ENCODE measurements around the gene KCNJ11.

The KCNJ11 gene

DNA sequence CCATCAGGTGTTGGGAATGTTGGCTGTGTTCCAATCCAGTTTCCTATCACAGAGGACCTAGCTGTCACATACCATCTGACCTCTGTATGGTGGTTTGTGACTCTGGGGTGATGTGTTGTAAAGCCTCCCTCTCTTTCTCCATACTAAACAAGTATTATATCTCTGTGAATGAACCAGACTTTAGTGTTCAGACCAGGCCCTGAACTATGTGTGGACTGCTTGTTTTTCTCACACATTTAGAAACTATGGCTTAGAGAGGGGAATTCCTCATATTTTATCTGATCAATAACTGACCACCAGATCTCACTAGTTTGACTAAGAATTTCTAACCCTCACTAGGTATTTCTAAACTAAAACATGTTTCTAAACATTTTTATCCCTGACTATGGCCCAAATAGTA lies 19.4 kb downstream of the KCNJ11 start:
- no peak overlapping the region for H3K9ac ChIP-seq (ENCODE audit: low read length)
- H3K4me3 ChIP-seq (ENCODE audit: low read length): no peak overlapping the region
- H3K9me3 ChIP-seq (ENCODE audit: control insufficient read depth, low read length): peaks cover 18% of the 10 kb centered on the region
- no peaks in the 10 kb centered on the region for H3K27me3 ChIP-seq (ENCODE audit: control insufficient read depth, insufficient read depth, low read length)
- no peaks in the 10 kb centered on the region for H3K36me3 ChIP-seq (ENCODE audit: control insufficient read depth, insufficient read depth, low read length)
- H3K4me1 ChIP-seq (ENCODE audit: control insufficient read depth, insufficient read depth, low read length): no peaks in the 10 kb centered on the region

DNA sequence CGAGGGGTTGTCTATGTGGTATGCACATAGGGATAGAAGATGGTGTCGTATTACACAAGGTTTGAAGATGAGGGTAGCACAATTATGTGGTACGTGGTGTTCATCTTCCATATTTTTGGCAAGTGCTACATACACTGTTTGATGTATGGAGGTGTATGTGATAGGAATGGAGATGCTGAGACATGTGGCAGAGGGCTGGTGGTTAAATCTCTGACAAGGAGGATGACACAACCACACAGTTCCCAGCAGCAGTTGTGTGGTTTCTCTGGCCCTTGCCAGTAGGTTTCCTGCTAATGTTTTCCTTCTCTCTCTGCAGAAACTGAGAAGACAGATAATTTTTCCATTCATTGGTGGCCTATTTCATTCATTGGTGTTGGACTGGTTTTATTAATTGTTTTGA lies 19.9 kb downstream of the KCNJ11 start:
- H3K4me1 ChIP-seq (ENCODE audit: control insufficient read depth, insufficient read depth, low read length): no peaks in the 10 kb centered on the region
- H3K9me3 ChIP-seq (ENCODE audit: control insufficient read depth, low read length): peaks cover 18% of the 10 kb centered on the region
- H3K36me3 ChIP-seq (ENCODE audit: control insufficient read depth, insufficient read depth, low read length): no peaks in the 10 kb centered on the region
- H3K4me3 ChIP-seq (ENCODE audit: low read length): no peak overlapping the region
- H3K9ac ChIP-seq (ENCODE audit: low read length): no peak overlapping the region
- no peaks in the 10 kb centered on the region for H3K27me3 ChIP-seq (ENCODE audit: control insufficient read depth, insufficient read depth, low read length)

DNA sequence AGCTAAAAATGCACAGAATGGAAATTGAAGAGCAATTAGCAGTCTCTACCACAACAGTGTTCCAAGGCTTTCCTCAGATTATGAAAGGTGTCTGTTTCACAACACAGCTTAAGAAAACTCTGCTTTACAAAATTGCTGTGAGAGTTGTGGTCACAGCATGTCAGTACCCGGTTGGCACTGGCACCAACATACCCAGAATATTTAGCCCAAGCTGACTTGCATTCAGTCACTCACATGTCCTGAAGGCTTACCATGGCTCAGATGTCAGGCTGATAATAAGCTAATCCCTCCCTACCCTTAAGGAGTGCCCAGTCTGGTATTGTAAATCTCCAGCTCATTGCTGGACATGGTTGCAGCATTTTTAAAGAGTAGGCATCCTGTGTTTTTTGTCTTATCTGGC lies 22.0 kb downstream of the KCNJ11 start:
- no peak overlapping the region for H3K9ac ChIP-seq (ENCODE audit: low read length)
- H3K27me3 ChIP-seq (ENCODE audit: control insufficient read depth, insufficient read depth, low read length): no peaks in the 10 kb centered on the region
- H3K9me3 ChIP-seq (ENCODE audit: control insufficient read depth, low read length): peaks cover 13% of the 10 kb centered on the region
- H3K4me3 ChIP-seq (ENCODE audit: low read length): no peak overlapping the region
- no peaks in the 10 kb centered on the region for H3K4me1 ChIP-seq (ENCODE audit: control insufficient read depth, insufficient read depth, low read length)
- H3K36me3 ChIP-seq (ENCODE audit: control insufficient read depth, insufficient read depth, low read length): no peaks in the 10 kb centered on the region

DNA sequence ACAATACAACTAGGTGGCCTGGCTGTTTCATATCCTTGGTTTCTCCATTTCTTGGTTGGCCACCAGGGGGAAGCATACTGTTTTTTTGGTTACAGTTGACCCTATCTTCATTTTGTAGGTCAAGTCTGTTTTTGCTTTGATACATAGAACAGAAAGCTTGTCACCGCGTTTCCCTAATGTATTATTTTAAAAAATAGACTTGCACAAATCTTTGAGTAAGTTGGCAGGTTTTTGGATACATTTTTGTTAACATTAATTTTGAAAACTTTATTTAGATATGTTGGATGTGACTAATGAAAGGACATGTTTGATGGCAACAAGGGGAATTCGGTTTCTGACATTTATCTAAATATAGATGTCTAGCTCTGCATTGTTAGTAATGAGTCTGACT lies 33.9 kb downstream of the KCNJ11 start:
- Histone ChIP-seq H3K9me3 (ENCODE audit: control insufficient read depth, low read length) (no peaks in the 10 kb centered on the region), H3K4me1 (ENCODE audit: control insufficient read depth, insufficient read depth, low read length) (peaks cover 12% of the 10 kb centered on the region), H3K4me3 (ENCODE audit: low read length) (no peak overlapping the region), H3K27me3 (ENCODE audit: control insufficient read depth, insufficient read depth, low read length) (no peaks in the 10 kb centered on the region), H3K9ac (ENCODE audit: low read length) (no peak overlapping the region), H3K36me3 (ENCODE audit: control insufficient read depth, insufficient read depth, low read length) (no peaks in the 10 kb centered on the region)

DNA sequence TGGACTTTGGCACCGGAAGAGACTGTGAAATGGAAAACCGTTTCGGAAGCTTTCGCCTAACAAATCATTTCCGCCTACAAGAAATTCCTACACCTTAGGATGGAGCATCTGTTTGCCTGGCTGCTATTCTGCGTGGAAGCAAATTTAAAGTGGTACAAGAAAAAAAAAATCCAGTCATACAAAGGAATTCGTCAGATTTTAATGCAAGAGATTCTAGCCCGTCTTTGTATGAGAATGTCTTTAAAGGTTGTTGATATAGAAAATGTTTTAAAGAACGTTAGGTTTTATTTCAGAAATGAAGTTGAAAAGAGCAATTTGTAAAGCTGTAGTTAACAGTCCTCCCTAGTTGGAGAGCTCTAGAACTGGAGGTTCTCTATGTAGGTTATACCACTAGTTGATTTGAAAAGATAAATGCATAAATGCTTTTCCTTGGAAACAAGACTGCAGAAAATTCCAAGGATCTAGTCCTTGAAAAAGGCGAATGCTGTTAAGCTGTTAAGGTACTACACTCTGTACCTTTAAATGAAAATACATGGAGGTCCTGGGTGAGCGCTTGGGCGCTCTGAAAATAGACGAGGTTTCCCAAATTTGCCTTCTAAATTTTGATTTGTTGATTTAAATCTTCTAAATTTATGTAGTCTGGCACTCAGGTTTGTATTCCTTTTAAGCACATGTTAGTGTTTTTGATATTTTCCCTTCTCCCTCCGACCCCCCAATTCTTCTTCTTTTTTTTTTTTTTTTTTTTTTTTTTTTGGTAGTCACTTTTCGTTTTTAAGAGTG lies 34.4 kb downstream of the KCNJ11 start:
- peak overlapping the region; percentile 39 for H3K4me3 ChIP-seq (ENCODE audit: low read length)
- H3K36me3 ChIP-seq (ENCODE audit: control insufficient read depth, insufficient read depth, low read length): no peaks in the 10 kb centered on the region
- no peaks in the 10 kb centered on the region for H3K9me3 ChIP-seq (ENCODE audit: control insufficient read depth, low read length)
- no peaks in the 10 kb centered on the region for H3K27me3 ChIP-seq (ENCODE audit: control insufficient read depth, insufficient read depth, low read length)
- H3K4me1 ChIP-seq (ENCODE audit: control insufficient read depth, insufficient read depth, low read length): peaks cover 12% of the 10 kb centered on the region
- H3K9ac ChIP-seq (ENCODE audit: low read length): no peak overlapping the region

DNA sequence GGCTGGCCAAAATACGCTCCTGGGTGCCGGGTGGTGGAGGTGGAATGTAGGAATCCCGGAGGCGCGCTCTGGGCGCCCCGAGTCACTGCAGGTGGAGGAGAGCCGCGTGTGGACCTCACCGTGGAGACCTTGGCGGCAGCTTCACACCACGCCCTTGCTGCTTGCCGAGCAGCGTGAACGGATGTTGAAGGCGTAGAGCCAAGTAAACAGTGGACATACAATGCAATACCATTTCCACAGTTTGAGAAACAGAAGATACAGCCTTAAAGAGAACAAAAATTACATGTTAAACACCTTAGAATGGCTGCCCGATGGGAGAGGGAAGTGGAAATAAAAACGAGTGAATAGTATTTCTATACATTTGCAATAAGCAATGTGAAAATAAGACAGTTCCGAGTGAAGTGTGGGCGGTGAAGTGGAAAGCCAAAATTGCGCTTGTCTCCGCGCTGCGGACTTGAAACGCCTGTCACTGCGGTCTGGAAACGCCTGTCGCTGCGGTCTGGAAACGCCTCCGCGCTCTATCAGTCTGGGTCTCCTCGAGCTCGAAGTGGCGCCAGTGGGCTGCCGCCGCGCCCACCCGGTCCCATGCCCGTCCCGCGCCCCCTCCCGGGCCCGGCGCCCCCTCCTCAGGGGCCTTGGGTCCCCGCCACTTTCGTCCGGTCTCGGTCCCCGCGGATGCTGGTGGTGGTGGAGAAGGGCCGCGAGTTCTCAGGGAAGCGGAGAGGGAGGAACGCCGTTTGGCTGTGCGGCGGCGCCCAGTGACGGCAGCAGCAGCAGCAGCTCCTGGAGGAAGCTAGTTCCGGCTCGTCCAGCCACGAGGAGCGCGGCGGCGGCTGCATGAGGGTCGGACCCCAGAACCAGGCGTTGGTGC lies 35.3 kb downstream of the KCNJ11 start:
- H3K9me3 ChIP-seq (ENCODE audit: control insufficient read depth, low read length): no peaks in the 10 kb centered on the region
- no peaks in the 10 kb centered on the region for H3K27me3 ChIP-seq (ENCODE audit: control insufficient read depth, insufficient read depth, low read length)
- H3K4me3 ChIP-seq (ENCODE audit: low read length): peak overlapping the region; percentile 39
- H3K9ac ChIP-seq (ENCODE audit: low read length): peak overlapping the region; percentile 16
- H3K4me1 ChIP-seq (ENCODE audit: control insufficient read depth, insufficient read depth, low read length): peaks cover 12% of the 10 kb centered on the region
- H3K36me3 ChIP-seq (ENCODE audit: control insufficient read depth, insufficient read depth, low read length): no peaks in the 10 kb centered on the region

DNA sequence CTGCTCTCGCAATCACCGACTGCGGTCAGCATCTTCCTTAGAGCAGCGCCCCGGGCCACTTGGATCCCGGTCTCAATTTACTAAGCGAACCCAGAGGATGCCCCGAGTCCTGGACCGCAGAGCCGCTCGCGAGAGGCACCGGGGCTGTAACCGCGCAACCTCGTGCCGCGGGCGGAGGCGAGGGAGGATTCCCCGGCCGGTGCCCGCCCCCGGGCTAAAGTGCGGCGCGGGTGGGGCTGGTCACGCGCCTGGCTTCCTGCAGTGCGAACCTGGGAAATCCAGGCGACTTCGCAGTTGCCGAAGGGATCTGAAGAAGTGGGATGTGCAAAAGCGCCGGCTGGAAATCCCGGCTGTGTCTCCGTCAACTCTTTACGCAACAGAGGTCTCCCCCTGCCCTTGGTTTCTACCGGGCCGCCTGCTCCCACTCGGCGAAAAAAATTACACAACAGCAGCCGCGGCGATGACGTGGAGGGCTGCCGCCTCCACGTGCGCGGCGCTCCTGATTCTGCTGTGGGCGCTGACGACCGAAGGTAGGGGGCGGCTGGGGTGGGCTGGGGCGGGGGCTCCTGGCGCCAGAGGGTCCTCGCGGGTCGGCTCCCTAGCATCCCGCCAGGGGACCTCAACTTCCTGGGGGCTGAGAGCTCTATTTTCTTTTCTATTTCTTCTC lies 36.8 kb downstream of the KCNJ11 start, which contains the start of gene NCR3LG1:
NCR3LG1 (plus strand) TSS at position 291 of the 667 bp plus-strand sequence; CDS start at position 461, 170 bp downstream.
- Histone ChIP-seq H3K4me3 (ENCODE audit: low read length) (peak within 1 kb of the TSS; percentile 39), H3K9ac (ENCODE audit: low read length) (peak within 1 kb of the TSS; percentile 42), H3K4me1 (ENCODE audit: control insufficient read depth, insufficient read depth, low read length) (peaks cover 12% of the 10 kb centered on the region), H3K36me3 (ENCODE audit: control insufficient read depth, insufficient read depth, low read length) (no peaks in the 10 kb centered on the region), H3K27me3 (ENCODE audit: control insufficient read depth, insufficient read depth, low read length) (no peaks in the 10 kb centered on the region), H3K9me3 (ENCODE audit: control insufficient read depth, low read length) (no peaks in the 10 kb centered on the region)

DNA sequence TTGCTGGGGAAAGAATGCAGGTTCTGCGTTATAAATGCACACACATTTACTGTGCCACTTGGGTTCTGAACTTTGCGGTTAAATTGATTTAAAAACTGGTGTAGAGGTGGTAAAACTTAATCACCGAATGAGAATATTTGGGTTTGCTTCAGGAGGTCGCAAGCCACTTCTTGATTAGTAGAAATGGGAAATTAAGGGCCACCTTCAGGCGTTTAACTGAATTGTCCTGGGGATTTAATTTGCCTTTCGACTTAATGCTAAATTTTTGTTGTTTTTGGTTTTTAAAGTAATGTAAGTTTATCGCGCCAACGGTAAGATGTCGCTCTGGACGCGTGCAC lies 37.3 kb downstream of the KCNJ11 start:
- peaks cover 12% of the 10 kb centered on the region for H3K4me1 ChIP-seq (ENCODE audit: control insufficient read depth, insufficient read depth, low read length)
- no peaks in the 10 kb centered on the region for H3K27me3 ChIP-seq (ENCODE audit: control insufficient read depth, insufficient read depth, low read length)
- H3K4me3 ChIP-seq (ENCODE audit: low read length): no peak overlapping the region
- no peak overlapping the region for H3K9ac ChIP-seq (ENCODE audit: low read length)
- no peaks in the 10 kb centered on the region for H3K9me3 ChIP-seq (ENCODE audit: control insufficient read depth, low read length)
- H3K36me3 ChIP-seq (ENCODE audit: control insufficient read depth, insufficient read depth, low read length): no peaks in the 10 kb centered on the region

DNA sequence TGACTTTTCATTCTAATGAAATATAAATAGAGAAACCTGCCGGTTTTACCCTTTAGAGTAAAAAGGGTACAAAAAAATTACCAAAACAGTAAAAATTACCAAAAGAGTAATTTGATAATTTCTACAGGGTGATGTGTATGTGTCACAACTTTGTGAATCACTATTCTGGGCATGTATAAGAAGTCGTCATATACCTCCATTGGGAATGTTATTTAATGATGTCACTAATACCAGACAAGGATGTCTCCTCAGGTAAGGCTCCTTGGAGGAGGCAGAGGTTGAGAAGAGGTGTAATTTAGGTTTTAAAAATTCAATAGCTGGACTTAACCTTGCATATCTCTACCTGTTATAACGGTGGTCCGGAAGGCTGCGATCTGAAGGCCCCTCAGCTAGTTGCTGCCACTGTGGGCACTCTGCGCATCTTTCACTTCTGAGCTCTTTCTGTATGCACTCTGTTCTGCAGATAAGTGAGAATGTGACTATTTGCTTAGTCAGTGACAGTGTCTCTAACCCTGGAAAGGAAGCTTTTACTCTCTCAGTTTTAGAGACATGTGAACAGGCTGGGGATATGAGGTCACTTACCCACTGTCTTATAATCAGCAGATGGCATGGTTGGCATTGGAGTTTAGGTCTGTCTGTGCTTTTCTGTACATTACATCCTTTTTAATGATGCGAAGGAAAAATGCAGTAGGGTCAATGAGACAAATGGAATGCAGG lies 37.8 kb downstream of the KCNJ11 start:
- Histone ChIP-seq H3K27me3 (ENCODE audit: control insufficient read depth, insufficient read depth, low read length) (no peaks in the 10 kb centered on the region), H3K4me1 (ENCODE audit: control insufficient read depth, insufficient read depth, low read length) (peaks cover 12% of the 10 kb centered on the region), H3K4me3 (ENCODE audit: low read length) (no peak overlapping the region), H3K9me3 (ENCODE audit: control insufficient read depth, low read length) (no peaks in the 10 kb centered on the region), H3K36me3 (ENCODE audit: control insufficient read depth, insufficient read depth, low read length) (no peaks in the 10 kb centered on the region), H3K9ac (ENCODE audit: low read length) (no peak overlapping the region)

DNA sequence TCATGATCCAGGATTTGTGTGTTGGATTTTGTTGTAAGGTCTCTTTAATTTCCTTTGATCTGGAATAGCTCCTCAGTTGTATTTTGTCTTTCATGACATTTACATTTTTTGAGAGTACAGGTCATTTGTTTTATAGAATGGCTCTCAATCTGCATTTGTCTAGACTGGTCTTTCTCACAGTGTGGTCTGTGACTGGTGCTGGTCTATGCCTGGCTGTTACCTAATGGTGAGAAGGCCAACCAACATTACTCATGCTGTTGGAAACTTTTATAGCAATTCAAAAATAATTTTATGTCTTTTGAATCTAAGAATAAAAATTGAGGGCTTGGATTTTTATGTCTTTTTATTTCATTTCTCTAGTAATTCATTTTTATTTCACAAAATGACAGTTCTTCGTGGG lies 40.8 kb downstream of the KCNJ11 start:
- H3K9me3 ChIP-seq (ENCODE audit: control insufficient read depth, low read length): no peaks in the 10 kb centered on the region

DNA sequence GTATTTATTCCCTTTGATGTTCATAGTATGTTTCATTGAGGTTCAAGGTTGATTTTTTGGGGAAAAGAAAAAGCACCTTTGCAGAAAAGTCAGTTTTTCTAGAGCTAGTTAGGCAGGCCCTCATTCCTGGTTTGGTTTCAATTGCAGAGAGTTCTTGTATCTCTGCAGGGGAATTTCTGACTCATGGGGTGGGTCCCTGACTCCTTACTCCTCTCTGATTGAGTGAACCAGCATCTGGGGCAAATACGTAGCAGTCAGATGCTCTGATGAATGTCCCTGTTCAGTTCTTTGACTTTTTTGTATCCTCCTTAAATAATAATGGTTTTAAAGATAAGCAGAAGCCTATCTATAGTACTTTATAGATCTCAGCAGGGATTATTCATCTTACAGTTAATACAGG lies 44.6 kb downstream of the KCNJ11 start:
- Histone ChIP-seq H3K4me3 (ENCODE audit: low read length) (no peak overlapping the region), H3K9me3 (ENCODE audit: control insufficient read depth, low read length) (no peaks in the 10 kb centered on the region), H3K9ac (ENCODE audit: low read length) (no peak overlapping the region), H3K4me1 (ENCODE audit: control insufficient read depth, insufficient read depth, low read length) (no peaks in the 10 kb centered on the region), H3K27me3 (ENCODE audit: control insufficient read depth, insufficient read depth, low read length) (no peaks in the 10 kb centered on the region), H3K36me3 (ENCODE audit: control insufficient read depth, insufficient read depth, low read length) (no peaks in the 10 kb centered on the region)

More for the DNA sequence above, 40.8 kb downstream of the KCNJ11 start:
- H3K36me3 ChIP-seq (ENCODE audit: control insufficient read depth, insufficient read depth, low read length): no peaks in the 10 kb centered on the region
- H3K9ac ChIP-seq (ENCODE audit: low read length): no peak overlapping the region
- no peaks in the 10 kb centered on the region for H3K27me3 ChIP-seq (ENCODE audit: control insufficient read depth, insufficient read depth, low read length)
- H3K4me1 ChIP-seq (ENCODE audit: control insufficient read depth, insufficient read depth, low read length): peaks cover 4% of the 10 kb centered on the region
- no peak overlapping the region for H3K4me3 ChIP-seq (ENCODE audit: low read length)
